GM12891 (cell line): Measurements from ENCODE around the gene U2SURP.
"Not testable (repeated sequence)": the region's sequence is repeated elsewhere in the genome, so short reads cannot be mapped to it uniquely, and the experiment has no call there.

Experiments
- DNase-seq: peaks from one replicate; pipeline ENCODE4 v3.0.0; 2011; ENCODE audit warnings: low spot score; ENCODE audit not compliant: insufficient read length
- FAIRE-seq: peaks from 2 replicates; lab custom pipeline; 2011; peaks lifted over from hg19 to GRCh38; lab: Jason Lieb, UNC
- PAX5 ChIP-seq: IDR thresholded peaks from 2 replicates; pipeline ENCODE4 v1.6.1; 2011; ENCODE audit warnings: low read length, moderate library complexity, mild to moderate bottlenecking; ENCODE audit not compliant: insufficient read depth, severe bottlenecking
- POLR2A ChIP-seq: IDR thresholded peaks from 2 replicates; pipeline ENCODE4 v1.6.1; 2011; ENCODE audit warnings: low read depth, low read length, control low read depth
- POLR2AphosphoS5 ChIP-seq: IDR thresholded peaks from 2 replicates; pipeline ENCODE4 v1.6.1; 2011; ENCODE audit warnings: low read depth, low read length, control low read depth
- POU2F2 ChIP-seq: IDR thresholded peaks from 2 replicates; pipeline ENCODE4 v1.6.1; 2011; ENCODE audit warnings: low read depth, mild to moderate bottlenecking, control low read depth, low read length, moderate library complexity
- SPI1 ChIP-seq: IDR thresholded peaks from 2 replicates; pipeline ENCODE4 v1.6.1; 2011; ENCODE audit warnings: low read depth, low read length, control low read depth
- TAF1 ChIP-seq: IDR thresholded peaks from 2 replicates; pipeline ENCODE4 v1.6.1; 2011; ENCODE audit warnings: low read depth, low read length, control low read depth

Gene U2SURP

GRCh38 chr3:143010024-143010423, 8.7 kb downstream of the U2SURP start:
- FAIRE-seq (no peak), DNase-seq (no peak)
- no peak for TF ChIP-seq POLR2AphosphoS5
- no peak for TF ChIP-seq POLR2A
- no peak for TF ChIP-seq PAX5
- TF ChIP-seq TAF1: no peak
- TF ChIP-seq SPI1: no peak
- TF ChIP-seq POU2F2: no peak

GRCh38 chr3:143011705-143012104, 10.3 kb downstream of the U2SURP start:
- no peak for DNase-seq
- peak; percentile 26 for FAIRE-seq
- TF ChIP-seq POLR2A (no peak), PAX5 (no peak), POU2F2 (no peak), SPI1 (no peak), POLR2AphosphoS5 (no peak), TAF1 (no peak)

- no peak for DNase-seq
- TF ChIP-seq POU2F2: no peak
- TF ChIP-seq PAX5: no peak
- TF ChIP-seq POLR2A: no peak
- no peak for TF ChIP-seq SPI1
- TF ChIP-seq POLR2AphosphoS5: no peak
- TF ChIP-seq TAF1: no peak
- FAIRE-seq: no peak
Observed at GRCh38 chr3:143014921-143015320, 13.6 kb downstream of the U2SURP start.

GRCh38 chr3:143016321-143016972, 15.1 kb downstream of the U2SURP start:
- no peak for DNase-seq
- no peak for TF ChIP-seq TAF1
- no peak for TF ChIP-seq POLR2AphosphoS5
- FAIRE-seq: no peak

- TF ChIP-seq POLR2A (no peak), PAX5 (no peak), POLR2AphosphoS5 (no peak), POU2F2 (no peak), TAF1 (no peak), SPI1 (no peak)
- FAIRE-seq (no peak), DNase-seq (no peak)
Observed at GRCh38 chr3:143024351-143024960, 23.1 kb downstream of the U2SURP start.

- FAIRE-seq (no peak), DNase-seq (no peak)
- TF ChIP-seq PAX5 (no peak), SPI1 (no peak), TAF1 (no peak), POLR2A (no peak), POLR2AphosphoS5 (no peak)
Observed at GRCh38 chr3:143031327-143031726, 30.0 kb downstream of the U2SURP start.

GRCh38 chr3:143031796-143032387, 30.5 kb downstream of the U2SURP start:
- not testable (repeated sequence) for DNase-seq, FAIRE-seq

- TF ChIP-seq POU2F2 (no peak), TAF1 (no peak), POLR2AphosphoS5 (no peak), POLR2A (no peak)
- FAIRE-seq (no peak), DNase-seq (no peak)
Observed at GRCh38 chr3:143035466-143036211, 34.3 kb downstream of the U2SURP start.

GRCh38 chr3:143036557-143036956, 35.2 kb downstream of the U2SURP start:
- peak; percentile 55 for FAIRE-seq
- DNase-seq: no peak
- TF ChIP-seq PAX5: no peak
- TF ChIP-seq POLR2A: no peak
- no peak for TF ChIP-seq TAF1
- TF ChIP-seq POLR2AphosphoS5: no peak
- no peak for TF ChIP-seq POU2F2
- no peak for TF ChIP-seq SPI1

- TF ChIP-seq TAF1: no peak
- DNase-seq: no peak
- no peak for FAIRE-seq
Observed at GRCh38 chr3:143037867-143038266, 36.5 kb downstream of the U2SURP start.
